ENCODE results near the gene PBX1.

GRCh38 chr1:164608651-164609057, 49.7 kb downstream of the PBX1 start:
- no peak for TF ChIP-seq POLR2AphosphoS5 (IDR thresholded peaks at IDR 0.05; ENCODE audit: low read depth, low read length)
- TF ChIP-seq REST (IDR thresholded peaks at IDR 0.05; ENCODE audit: insufficient read depth in 1 of 2, low read depth in 2 of 2, low read length in 2 of 2) = no peak
- TF ChIP-seq TAF1 (IDR thresholded peaks at IDR 0.05; ENCODE audit: borderline replicate concordance, insufficient read depth, low read length) = no peak
- TF ChIP-seq SIN3A (IDR thresholded peaks at IDR 0.05; ENCODE audit: borderline replicate concordance, insufficient read depth, low read length) = no peak
- no peak for TF ChIP-seq FOXP2 (optimal IDR thresholded peaks at IDR 0.05; ENCODE audit: borderline replicate concordance, extremely low read depth, extremely low read length, insufficient read depth)
